SK-N-SH (cell line): ENCODE measurements around the gene SMOC1. TPM values are rescaled to one million over a fixed set of nuclear protein-coding genes. Genes with fewer than 3 reads are reported as not detected.

Experiments
- CTCF ChIA-PET: fragments of 300-600, 350-600 bp; formaldehyde crosslinking; extraction: SDS; loops from one replicate; lab custom pipeline; 2021; lab: Yijun Ruan, JAX
- POLR2A ChIA-PET: fragments of 350-600 bp; sonication (Branson Sonifier 250); formaldehyde crosslinking; extraction: SDS; loops from one replicate; lab custom pipeline; 2020; ENCODE audit warnings: antibody characterized with exemption, inconsistent platforms; lab: Yijun Ruan, JAX
- DNase-seq: peaks from one replicate; pipeline ENCODE4 v3.0.0; 2012
- H2AFZ ChIP-seq: fragments of 200-600 bp; sonication (generic); 2 replicates; pipeline ENCODE4 v1.8.1; 2016; ENCODE audit warnings: antibody characterized with exemption, mild to moderate bottlenecking, low read depth
- H3F3A ChIP-seq: fragments of 200-600 bp; sonication (generic); replicated peaks from 2 replicates; pipeline ENCODE3; 2016; ENCODE audit warnings: antibody characterized with exemption, mild to moderate bottlenecking; ENCODE audit not compliant: insufficient read depth
- H3K27ac ChIP-seq, 2 experiments: fragments of 200-500 bp in 1 of 2; fragments of 200-600 bp in 1 of 2; sonication (Bioruptor generic) in 1 of 2; sonication (generic), shearing (Covaris generic) in 1 of 2; 2 replicates each; pipeline versions ENCODE4 v1.5.1 to v1.6.1; 2014 to 2016; ENCODE audit warnings: low read depth in 2 of 2, inconsistent platforms in 1 of 2, low read length in 1 of 2, mild to moderate bottlenecking in 1 of 2, mixed read lengths in 1 of 2
- H3K27me3 ChIP-seq: fragments of 200-600 bp; sonication (generic), shearing (Covaris generic); 2 replicates; pipeline ENCODE4 v1.6.1; 2016; ENCODE audit warnings: mixed run types; ENCODE audit not compliant: insufficient read depth
- H3K36me3 ChIP-seq, 2 experiments: fragments of 200-500 bp in 1 of 2; fragments of 200-600 bp in 1 of 2; sonication (Bioruptor generic) in 1 of 2; sonication (generic) in 1 of 2; replicated peaks in 1 of 2; 2 replicates each; pipeline versions ENCODE3 to v1.5.1; 2014 to 2016; ENCODE audit warnings: low read length in 1 of 2, mild to moderate bottlenecking in 1 of 2; ENCODE audit not compliant: insufficient read depth in 2 of 2, control insufficient read depth in 1 of 2
- H3K4me1 ChIP-seq, 2 experiments: fragments of 200-500 bp in 1 of 2; fragments of 200-600 bp in 1 of 2; sonication (Bioruptor generic) in 1 of 2; sonication (generic), shearing (Covaris generic) in 1 of 2; 2 replicates each; pipeline versions ENCODE4 v1.5.1 to v1.6.1; 2014 to 2016; ENCODE audit warnings: low read depth in 1 of 2, low read length in 1 of 2, mixed run types in 1 of 2; ENCODE audit not compliant: insufficient read depth in 2 of 2, control insufficient read depth in 1 of 2
- H3K4me2 ChIP-seq: fragments of 200-600 bp; sonication (generic), shearing (Covaris generic); 2 replicates; pipeline ENCODE4 v1.6.1; 2017; ENCODE audit warnings: mixed run types
- H3K4me3 ChIP-seq, 2 experiments: fragments of 200-500 bp in 1 of 2; fragments of 200-600 bp in 1 of 2; sonication (Bioruptor generic) in 1 of 2; sonication (generic), shearing (Covaris generic) in 1 of 2; 2 replicates each; pipeline versions ENCODE4 v1.5.1 to v1.8.1; 2014 to 2016; ENCODE audit warnings: low read depth in 2 of 2, inconsistent platforms in 1 of 2, low read length in 1 of 2, mild to moderate bottlenecking in 1 of 2, mixed read lengths in 1 of 2, moderate library complexity in 1 of 2
- H3K79me2 ChIP-seq: fragments of 200-600 bp; sonication (generic); 2 replicates; pipeline ENCODE4 v1.8.1; 2017; ENCODE audit warnings: mild to moderate bottlenecking; ENCODE audit not compliant: insufficient read depth
- H3K9ac ChIP-seq: fragments of 200-600 bp; sonication (generic); 2 replicates; pipeline ENCODE4 v1.6.1; 2017; ENCODE audit warnings: mixed run types
- H3K9me2 ChIP-seq: fragments of 200-600 bp; sonication (generic); 2 replicates; pipeline ENCODE4 v1.6.1; 2017; ENCODE audit warnings: mixed run types
- H3K9me3 ChIP-seq: fragments of 200-600 bp; sonication (generic); 2 replicates; pipeline ENCODE4 v1.6.1; 2017; ENCODE audit warnings: mixed run types, mild to moderate bottlenecking, moderate library complexity
- H4K20me1 ChIP-seq: fragments of 200-600 bp; sonication (generic); 2 replicates; pipeline ENCODE4 v1.6.1; 2017; ENCODE audit warnings: mild to moderate bottlenecking, mixed run types; ENCODE audit not compliant: insufficient read depth
- CHD2 ChIP-seq: fragments of 150-350 bp; IDR thresholded peaks from 2 replicates; pipeline ENCODE4 v1.6.1; 2018; ENCODE audit warnings: low read length; ENCODE audit not compliant: partially characterized antibody
- ELF1 ChIP-seq: IDR thresholded peaks from 2 replicates; pipeline ENCODE4 v1.4.0; 2012
- EP300 ChIP-seq, 2 experiments: IDR thresholded peaks; 2 replicates each; pipeline versions ENCODE4 v1.4.0 to v1.6.1; 2012; ENCODE audit warnings: borderline replicate concordance in 1 of 2, low read depth in 1 of 2, low read length in 1 of 2
- EZH2phosphoT487 ChIP-seq: fragments of 200-600 bp; sonication (generic); IDR thresholded peaks from 2 replicates; pipeline ENCODE4 v1.6.1; 2017; ENCODE audit warnings: low read depth, mixed run types, mild to moderate bottlenecking, antibody characterized with exemption, moderate library complexity, borderline replicate concordance
- FOXJ3 ChIP-seq: sonication (generic); formaldehyde crosslinking; IDR thresholded peaks from 2 replicates; pipeline ENCODE4 v1.5.1; 2020; ENCODE audit warnings: mild to moderate bottlenecking, missing genetic modification reagents
- GABPA ChIP-seq: IDR thresholded peaks from 2 replicates; pipeline ENCODE4 v1.4.0; 2012; ENCODE audit warnings: low read depth, mild to moderate bottlenecking
- JUND ChIP-seq: IDR thresholded peaks from 2 replicates; pipeline ENCODE4 v1.4.0; 2012
- MAX ChIP-seq: IDR thresholded peaks from 2 replicates; pipeline ENCODE4 v1.4.0; 2012; ENCODE audit warnings: low read depth
- MEF2A ChIP-seq: IDR thresholded peaks from 2 replicates; pipeline ENCODE4 v1.4.0; 2012; ENCODE audit warnings: low read depth, borderline replicate concordance
- NFIC ChIP-seq: IDR thresholded peaks from 2 replicates; pipeline ENCODE4 v1.4.0; 2012; ENCODE audit warnings: borderline replicate concordance
- NRF1 ChIP-seq: IDR thresholded peaks from 2 replicates; pipeline ENCODE4 v1.6.1; 2012; ENCODE audit warnings: low read depth, mild to moderate bottlenecking, low read length
- POLR2AphosphoS5 ChIP-seq: IDR thresholded peaks from 2 replicates; pipeline ENCODE4 v1.6.1; 2012; ENCODE audit warnings: low read depth, low read length
- RAD21 ChIP-seq: IDR thresholded peaks from 2 replicates; pipeline ENCODE4 v1.6.1; 2012; ENCODE audit warnings: mild to moderate bottlenecking, low read length
- RFX5 ChIP-seq: IDR thresholded peaks from 2 replicates; pipeline ENCODE4 v1.6.1; 2012; ENCODE audit warnings: mild to moderate bottlenecking, improper control_type of control experiment, low read length
- RXRA ChIP-seq: IDR thresholded peaks from 2 replicates; pipeline ENCODE4 v1.4.0; 2012; ENCODE audit warnings: low read depth, mild to moderate bottlenecking, borderline replicate concordance
- SIN3A ChIP-seq: IDR thresholded peaks from 2 replicates; pipeline ENCODE4 v1.6.1; 2012; ENCODE audit warnings: low read depth, mild to moderate bottlenecking, low read length, moderate library complexity, borderline replicate concordance
- SMC3 ChIP-seq: IDR thresholded peaks from 2 replicates; pipeline ENCODE4 v1.6.1; 2012; ENCODE audit warnings: low read depth, low read length, improper control_type of control experiment
- TAF1 ChIP-seq: IDR thresholded peaks from 2 replicates; pipeline ENCODE4 v1.6.1; 2012; ENCODE audit warnings: low read depth, mild to moderate bottlenecking, low read length, moderate library complexity, borderline replicate concordance
- TCF12 ChIP-seq: IDR thresholded peaks from 2 replicates; pipeline ENCODE4 v1.4.0; 2012
- USF1 ChIP-seq: IDR thresholded peaks from 2 replicates; pipeline ENCODE4 v1.4.0; 2012; ENCODE audit warnings: low read depth, borderline replicate concordance
- USF2 ChIP-seq: fragments of 150-350 bp; IDR thresholded peaks from 2 replicates; pipeline ENCODE4 v1.6.1; 2017; ENCODE audit warnings: antibody characterized with exemption, low read length, low read depth, borderline replicate concordance
- WGBS: methylation state at CpG from one replicate; pipeline ENCODE4 v1.1.6; 2017; ENCODE audit warnings: low lambda C conversion rate; 5-methylcytosine and 5-hydroxymethylcytosine counted together
- polyA plus RNA-seq, 3 experiments: library from polyadenylated mRNA; depleted of rRNA; stranded (reverse); fragments of >200 nt; gene quantifications; 2 replicates each; pipeline ENCODE4 v1.2.3, GENCODE V29; 2012

Gene SMOC1
- polyA plus RNA-seq, 1 of the 3 experiments (the other 2 are of a cell fraction) = not detected

- H3K4me2 ChIP-seq = no peak overlapping the region
- 27% methylated on average over 8 of the region's 8 CpGs for WGBS
- peaks cover 0 to 10% of the 10 kb centered on the region in 2 experiments; a peak in 1 of 4 replicates for H3K4me1 ChIP-seq
- H3K27me3 ChIP-seq = no peaks in the 10 kb centered on the region
- H2AFZ ChIP-seq = no peak overlapping the region
- no peaks in the 10 kb centered on the region for H3F3A ChIP-seq
- ChIA-PET POLR2A (no interaction called here), CTCF (interaction anchor here (0.9 to 1.4 kb wide), 3 partner anchors 10 to 93 kb away, joined by 3 to 4 read pairs (median 3); no protein-coding TSS in a partner anchor)
- no peak for DNase-seq
- no peak for TF ChIP-seq RFX5
- no peak for TF ChIP-seq RXRA
- TF ChIP-seq POLR2AphosphoS5 = no peak
- TF ChIP-seq ELF1 = no peak
- TF ChIP-seq TCF12 = no peak
- TF ChIP-seq JUND = no peak
- TF ChIP-seq NFIC = no peak
- no peak for TF ChIP-seq USF1
- no peak for TF ChIP-seq USF2
- no peak for TF ChIP-seq RAD21
- TF ChIP-seq SIN3A = no peak
- TF ChIP-seq MAX = no peak
- TF ChIP-seq SMC3 = no peak
- TF ChIP-seq GABPA = no peak
- no peak for TF ChIP-seq EP300 (IDR thresholded peaks at IDR 0.05; ENCODE audit: borderline replicate concordance in 1 of 2, low read depth in 1 of 2, low read length in 1 of 2)
- no peak for TF ChIP-seq NRF1
- no peak for TF ChIP-seq EZH2phosphoT487
- no peak for TF ChIP-seq MEF2A
- no peak overlapping the region for H3K27ac ChIP-seq
- no peaks in the 10 kb centered on the region for H4K20me1 ChIP-seq
- H3K79me2 ChIP-seq = no peaks in the 10 kb centered on the region
- no peaks in the 10 kb centered on the region for H3K9me2 ChIP-seq
- no peaks in the 10 kb centered on the region for H3K36me3 ChIP-seq
- no peak overlapping the region for H3K4me3 ChIP-seq
- no peak overlapping the region for H3K9ac ChIP-seq
- no peaks in the 10 kb centered on the region for H3K9me3 ChIP-seq
These were observed 12.2 kb downstream of the SMOC1 start for GRCh38 chr14:69891422-69891821.

DNA sequence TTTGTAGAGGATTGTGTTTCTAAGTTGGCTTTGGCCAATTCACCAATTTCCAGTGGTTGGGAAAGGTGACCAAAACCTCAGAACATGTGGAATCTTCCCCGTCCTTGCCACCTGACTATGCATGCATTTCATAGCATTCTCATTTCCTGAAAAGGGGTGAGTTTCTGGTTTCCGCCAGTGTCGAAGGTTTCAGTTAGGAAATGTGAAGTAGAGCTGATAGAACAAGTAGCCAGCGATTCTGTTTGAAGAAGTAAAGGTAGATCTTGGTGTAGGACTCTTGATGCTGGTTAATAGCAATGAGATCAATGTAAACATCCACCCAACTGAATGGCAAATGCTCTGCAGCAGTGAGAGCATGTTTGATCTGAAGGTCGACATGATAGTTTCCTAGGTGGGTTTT is 15.9 kb downstream of the SMOC1 start:
- CTCF ChIA-PET = interaction anchor here (0.9 to 1.1 kb wide), 2 partner anchors 9 to 28 kb away, joined by 3 read pairs; no protein-coding TSS in a partner anchor

More for the DNA sequence above, 15.9 kb downstream of the SMOC1 start:
- Histone ChIP-seq H4K20me1 (no peaks in the 10 kb centered on the region), H3K4me1 (no peaks in the 10 kb centered on the region; a peak in 1 of 4 replicates), H3F3A (no peaks in the 10 kb centered on the region), H2AFZ (no peak overlapping the region), H3K4me2 (no peak overlapping the region), H3K4me3 (no peak overlapping the region), H3K9ac (no peak overlapping the region), H3K27me3 (no peaks in the 10 kb centered on the region), H3K27ac (no peak overlapping the region), H3K36me3 (no peaks in the 10 kb centered on the region), H3K9me3 (no peaks in the 10 kb centered on the region), H3K79me2 (no peaks in the 10 kb centered on the region), H3K9me2 (no peaks in the 10 kb centered on the region)
- TF ChIP-seq JUND (no peak), FOXJ3 (CRISPR knock-in tag) (no peak), EP300 (IDR thresholded peaks at IDR 0.05; ENCODE audit: borderline replicate concordance in 1 of 2, low read depth in 1 of 2, low read length in 1 of 2) (no peak), POLR2AphosphoS5 (no peak), TAF1 (no peak), CHD2 (no peak), USF1 (no peak)
- DNase-seq = no peak
- 14% methylated on average over 5 of the region's 5 CpGs for WGBS
- POLR2A ChIA-PET = no interaction called here
